Endothelial cell (in vitro differentiated cells): ENCODE data around the gene TRIM47. TPM values are rescaled to one million over a fixed set of nuclear protein-coding genes. Genes with fewer than 3 reads are reported as not detected.

ENCODE experiments used
- DNase-seq: peaks from one replicate; pipeline ENCODE4 v3.0.0; 2021; ENCODE audit warnings: low spot score
- H3K27ac Mint-ChIP-seq: one replicate; pipeline ENCODE4 v1.8.0; 2021; ENCODE audit warnings: mixed read lengths, inconsistent platforms; ENCODE audit not compliant: unreplicated experiment
- H3K27me3 Mint-ChIP-seq: one replicate; pipeline ENCODE4 v1.8.0; 2021; ENCODE audit warnings: mild to moderate bottlenecking, moderate library complexity, mixed read lengths, inconsistent platforms; ENCODE audit not compliant: unreplicated experiment
- H3K36me3 Mint-ChIP-seq: one replicate; pipeline ENCODE4 v1.8.0; 2021; ENCODE audit warnings: mild to moderate bottlenecking, low read depth, mixed read lengths, inconsistent platforms; ENCODE audit not compliant: unreplicated experiment
- H3K4me1 Mint-ChIP-seq: one replicate; pipeline ENCODE4 v1.8.0; 2021; ENCODE audit warnings: mild to moderate bottlenecking, mixed read lengths, inconsistent platforms; ENCODE audit not compliant: unreplicated experiment
- H3K4me3 Mint-ChIP-seq: one replicate; pipeline ENCODE4 v1.8.0; 2021; ENCODE audit warnings: mild to moderate bottlenecking, mixed read lengths, inconsistent platforms; ENCODE audit not compliant: unreplicated experiment
- H3K9me3 Mint-ChIP-seq: one replicate; pipeline ENCODE4 v1.8.0; 2021; ENCODE audit warnings: mixed read lengths, inconsistent platforms; ENCODE audit not compliant: unreplicated experiment
- CTCF ChIP-seq: fragments of 200-600 bp; sonication (generic); IDR thresholded peaks from one replicate; pipeline ENCODE4 v1.5.0; 2021; ENCODE audit warnings: antibody characterized with exemption; ENCODE audit not compliant: unreplicated experiment
- total RNA-seq: library from RNA; stranded (reverse); fragmentation: NEBNext Ultra II Directional; extraction: Animal tissue kit (Norgen Biotek cat#: 25700); gene quantifications from one replicate; pipeline ENCODE4 v1.2.1, GENCODE V29; 2021; ENCODE audit not compliant: unreplicated experiment

Gene TRIM47
- total RNA-seq, 1 donor from 2014 or later, result 4.4 TPM

GRCh38 chr17:75902406-75902805, 24.0 kb upstream of the TRIM47 start:
- Mint-ChIP-seq H3K9me3 (no peaks in the 10 kb centered on the region), H3K27me3 (peaks cover 5% of the 10 kb centered on the region), H3K36me3 (peaks cover 5% of the 10 kb centered on the region), H3K27ac (no peak overlapping the region), H3K4me3 (no peak overlapping the region), H3K4me1 (peaks cover 8% of the 10 kb centered on the region)
- no peak for TF ChIP-seq CTCF
- DNase-seq, result no peak

GRCh38 chr17:75901727-75902126, 23.3 kb upstream of the TRIM47 start:
- Mint-ChIP-seq H3K9me3 (no peaks in the 10 kb centered on the region), H3K27me3 (peaks cover 7% of the 10 kb centered on the region), H3K4me1 (peaks cover 10% of the 10 kb centered on the region), H3K4me3 (no peak overlapping the region), H3K27ac (no peak overlapping the region), H3K36me3 (peaks cover 5% of the 10 kb centered on the region)
- TF ChIP-seq CTCF, result no peak
- DNase-seq, result no peak

- H3K9me3 Mint-ChIP-seq, result no peaks in the 10 kb centered on the region
- DNase-seq, result no peak
- H3K27ac Mint-ChIP-seq, result no peak overlapping the region
- H3K4me3 Mint-ChIP-seq, result no peak overlapping the region
- no peak for TF ChIP-seq CTCF
- peaks cover 8% of the 10 kb centered on the region for H3K27me3 Mint-ChIP-seq
- peaks cover 10% of the 10 kb centered on the region for H3K4me1 Mint-ChIP-seq
- H3K36me3 Mint-ChIP-seq, result peaks cover 5% of the 10 kb centered on the region
Observed at GRCh38 chr17:75900691-75901533, 22.5 kb upstream of the TRIM47 start.

- Mint-ChIP-seq H3K9me3 (no peaks in the 10 kb centered on the region), H3K27me3 (peaks cover 10% of the 10 kb centered on the region), H3K4me1 (peaks cover 20% of the 10 kb centered on the region), H3K4me3 (peak overlapping the region; percentile 37), H3K27ac (no peak overlapping the region), H3K36me3 (peaks cover 5% of the 10 kb centered on the region)
- no peak for TF ChIP-seq CTCF
- DNase-seq, result no peak
Observed at GRCh38 chr17:75899767-75900468, 21.5 kb upstream of the TRIM47 start.

GRCh38 chr17:75899353-75899752, 21.0 kb upstream of the TRIM47 start:
- peaks cover 5% of the 10 kb centered on the region for H3K36me3 Mint-ChIP-seq
- H3K4me1 Mint-ChIP-seq, result peaks cover 21% of the 10 kb centered on the region
- no peak overlapping the region for H3K27ac Mint-ChIP-seq
- no peak for DNase-seq
- H3K4me3 Mint-ChIP-seq, result no peak overlapping the region
- H3K27me3 Mint-ChIP-seq, result peaks cover 11% of the 10 kb centered on the region
- no peaks in the 10 kb centered on the region for H3K9me3 Mint-ChIP-seq
- no peak for TF ChIP-seq CTCF
